DND-41 (cell line): ENCODE measurements around the gene TTYH3.

ENCODE experiments used
- EZH2 ChIP-seq: IDR thresholded peaks from 3 replicates; pipeline ENCODE4 v1.6.1; 2012; ENCODE audit warnings: borderline replicate concordance, low read depth, mild to moderate bottlenecking, moderate library complexity, low read length, inconsistent platforms; ENCODE audit not compliant: severe bottlenecking
- TF ChIP-seq, protein P1 (sequence below): IDR thresholded peaks from 2 replicates; pipeline ENCODE4 v1.5.1; 2012; ENCODE audit warnings: borderline replicate concordance, low read length, moderate library complexity, mild to moderate bottlenecking; ENCODE audit not compliant: poor library complexity, severe bottlenecking; ENCODE audit errors: extremely low read depth

GRCh38 chr7:2585446-2585845, 46.3 kb upstream of the TTYH3 start:
- TF ChIP-seq, protein P1, sequence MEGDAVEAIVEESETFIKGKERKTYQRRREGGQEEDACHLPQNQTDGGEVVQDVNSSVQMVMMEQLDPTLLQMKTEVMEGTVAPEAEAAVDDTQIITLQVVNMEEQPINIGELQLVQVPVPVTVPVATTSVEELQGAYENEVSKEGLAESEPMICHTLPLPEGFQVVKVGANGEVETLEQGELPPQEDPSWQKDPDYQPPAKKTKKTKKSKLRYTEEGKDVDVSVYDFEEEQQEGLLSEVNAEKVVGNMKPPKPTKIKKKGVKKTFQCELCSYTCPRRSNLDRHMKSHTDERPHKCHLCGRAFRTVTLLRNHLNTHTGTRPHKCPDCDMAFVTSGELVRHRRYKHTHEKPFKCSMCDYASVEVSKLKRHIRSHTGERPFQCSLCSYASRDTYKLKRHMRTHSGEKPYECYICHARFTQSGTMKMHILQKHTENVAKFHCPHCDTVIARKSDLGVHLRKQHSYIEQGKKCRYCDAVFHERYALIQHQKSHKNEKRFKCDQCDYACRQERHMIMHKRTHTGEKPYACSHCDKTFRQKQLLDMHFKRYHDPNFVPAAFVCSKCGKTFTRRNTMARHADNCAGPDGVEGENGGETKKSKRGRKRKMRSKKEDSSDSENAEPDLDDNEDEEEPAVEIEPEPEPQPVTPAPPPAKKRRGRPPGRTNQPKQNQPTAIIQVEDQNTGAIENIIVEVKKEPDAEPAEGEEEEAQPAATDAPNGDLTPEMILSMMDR, result no peak
- no peak for TF ChIP-seq EZH2
